NCI-H69 (cell line): Measurements from ENCODE around the gene CST11.
"Not testable (repeated sequence)": the region's sequence is repeated elsewhere in the genome, so short reads cannot be mapped to it uniquely, and the experiment has no call there.

Source experiments
- DNase-seq: peaks from one replicate; lab custom pipeline; 2025; lab: John Stamatoyannopoulos, UW

Gene CST11, protein sequence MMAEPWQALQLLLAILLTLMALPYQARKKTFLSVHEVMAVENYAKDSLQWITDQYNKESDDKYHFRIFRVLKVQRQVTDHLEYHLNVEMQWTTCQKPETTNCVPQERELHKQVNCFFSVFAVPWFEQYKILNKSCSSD

DNA sequence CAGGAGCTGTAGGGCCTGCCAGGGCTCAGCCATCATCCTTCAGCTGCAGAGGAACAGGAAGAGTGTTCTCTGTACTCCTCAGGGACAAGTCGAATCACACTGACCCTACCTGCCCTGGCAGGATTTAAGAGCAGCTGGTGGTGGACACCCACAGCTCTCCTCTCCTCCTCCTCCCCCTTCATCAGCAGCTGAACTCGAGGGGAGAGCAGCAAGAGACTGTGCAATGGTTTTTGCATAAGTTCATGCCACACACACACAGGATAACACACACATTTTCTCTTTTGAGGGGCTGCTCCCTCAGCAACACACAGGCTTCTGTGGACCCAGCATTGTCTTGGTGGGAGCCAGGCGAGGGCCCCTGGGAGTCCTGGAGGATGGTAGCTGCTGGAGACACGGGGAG, at the start of gene CST11:
CST11 (minus strand) TSS at position 101 of the 400 bp plus-strand sequence; CDS start at position 36, 65 bp downstream.
- no peak for DNase-seq

DNA sequence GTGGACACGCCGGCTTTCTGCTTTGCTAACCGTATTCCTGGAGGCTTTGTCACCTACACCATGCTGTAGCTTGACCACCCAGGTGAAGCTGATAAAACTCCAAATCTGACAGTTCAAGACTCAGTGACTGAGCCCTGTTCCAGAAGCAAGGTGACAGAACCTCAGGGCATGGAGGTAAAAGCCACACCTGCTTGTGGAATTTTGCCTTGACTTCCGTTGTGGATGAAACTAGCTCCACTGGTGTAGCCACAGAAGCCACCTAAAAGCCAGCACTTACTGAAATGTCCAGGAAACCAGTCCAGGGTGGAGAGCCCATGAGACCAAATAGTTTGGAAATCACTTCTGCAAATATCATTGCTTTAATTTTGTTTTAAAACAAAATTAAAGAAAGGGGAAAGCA, 49.2 kb upstream of the CST11 start:
- DNase-seq: no peak

DNA sequence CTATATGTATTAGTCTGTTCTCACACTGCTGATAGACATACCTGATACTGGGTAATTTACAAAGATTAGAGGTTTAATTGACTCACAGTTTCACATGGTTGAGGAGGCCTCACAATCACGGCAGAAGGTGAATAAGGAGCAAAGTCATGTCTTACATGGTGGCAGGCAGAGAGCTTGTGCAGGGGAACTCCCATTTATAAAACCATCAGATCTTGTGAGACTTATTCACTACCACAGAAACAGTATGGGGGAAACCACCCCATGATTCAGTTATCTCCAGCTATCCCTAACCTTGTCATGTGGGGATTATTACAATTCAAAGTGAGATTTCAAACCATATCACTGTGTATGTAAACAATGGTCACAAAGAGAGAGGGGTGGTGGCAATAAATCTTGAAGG, 44.9 kb upstream of the CST11 start:
- no peak for DNase-seq

DNA sequence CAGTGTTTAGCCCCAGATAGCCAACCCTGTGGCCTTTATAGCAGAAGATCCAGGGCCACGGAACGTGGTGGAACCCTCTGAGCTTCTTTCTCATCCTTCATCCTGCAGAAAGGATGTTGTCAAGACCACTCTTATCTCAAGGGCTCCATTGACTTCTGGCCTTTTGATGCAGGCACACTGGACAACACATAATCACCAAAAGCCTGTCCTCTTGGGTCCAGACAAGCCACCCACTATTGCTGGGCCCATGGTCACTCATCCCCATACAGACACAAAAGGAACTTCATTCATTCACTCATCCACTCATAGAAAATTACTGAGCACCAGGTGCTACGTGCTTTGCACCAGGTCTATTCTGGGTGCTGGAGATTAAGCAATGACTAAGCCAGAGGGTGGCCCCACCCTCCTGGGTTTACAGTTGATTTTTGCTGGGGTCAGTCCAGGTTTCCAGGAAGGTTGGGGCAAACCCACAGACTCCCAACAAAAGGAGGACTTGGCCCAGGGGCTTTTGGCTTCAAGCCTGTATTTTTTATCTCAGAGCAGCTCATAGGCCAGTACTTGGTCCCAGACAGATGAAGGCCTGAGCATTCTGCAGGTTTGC, 40.6 kb upstream of the CST11 start:
- no peak for DNase-seq

DNA sequence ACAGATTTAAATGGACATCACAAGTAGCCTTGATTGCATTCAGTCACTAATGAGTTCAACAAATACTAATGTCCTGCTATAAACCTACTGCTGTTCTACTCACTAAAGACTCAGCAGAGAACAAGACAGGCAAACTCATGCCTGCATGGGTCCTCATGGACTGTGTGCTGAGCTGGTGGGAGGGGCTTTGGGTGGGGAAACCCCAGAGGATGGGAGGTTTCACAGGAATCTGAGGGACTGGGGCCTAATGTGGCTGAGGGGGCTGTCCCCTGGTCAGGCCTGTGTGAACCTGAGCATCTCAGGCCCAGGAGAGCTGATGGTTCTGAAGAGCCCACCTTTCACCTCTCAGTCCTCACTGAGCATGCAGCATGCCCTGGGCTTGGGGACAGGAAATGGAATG, 39.6 kb upstream of the CST11 start:
- no peak for DNase-seq

DNA sequence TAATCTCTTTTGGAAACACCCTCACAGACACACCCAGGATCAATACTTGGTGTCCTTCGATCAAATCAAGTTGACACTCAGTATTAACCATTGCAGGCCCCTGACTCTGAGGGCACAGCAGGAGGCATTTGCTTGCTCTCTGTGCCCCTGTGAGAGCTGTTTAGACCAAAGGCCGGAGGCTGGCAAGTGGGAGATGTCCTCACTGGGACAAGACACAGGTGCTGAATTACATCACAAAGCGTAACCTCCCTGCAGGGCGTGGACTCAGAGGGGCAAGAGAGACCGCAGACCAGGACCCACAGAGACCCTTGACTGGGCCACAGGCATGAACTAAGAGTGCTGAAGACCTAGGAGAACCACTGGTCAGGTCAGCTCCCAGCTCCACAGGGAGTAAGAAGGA, 38.1 kb upstream of the CST11 start, which contains the start of gene CST8:
CST8 (plus strand) TSS at position 301 of the 400 bp plus-strand sequence. CDS start 551 bp downstream, outside the sequence.
- no peak for DNase-seq

DNA sequence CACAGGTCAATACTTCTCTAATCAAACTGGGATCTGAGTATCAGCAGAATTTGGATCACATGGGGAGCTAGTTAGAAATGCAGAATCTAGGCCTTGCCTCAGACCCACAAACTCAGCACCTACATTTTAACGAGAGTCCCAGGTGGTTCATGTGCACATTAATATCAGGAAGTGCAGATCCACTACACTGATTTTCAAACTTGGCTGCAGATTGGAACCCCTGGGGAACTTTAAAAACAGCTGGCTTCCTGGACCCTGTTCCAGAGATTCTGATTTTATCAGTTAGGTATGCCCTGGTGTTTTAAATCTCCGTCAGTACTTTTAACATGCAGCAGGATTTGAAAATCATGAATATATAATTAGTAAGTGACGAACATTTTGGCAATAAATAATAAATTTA, 36.3 kb upstream of the CST11 start:
- DNase-seq: no peak

DNA sequence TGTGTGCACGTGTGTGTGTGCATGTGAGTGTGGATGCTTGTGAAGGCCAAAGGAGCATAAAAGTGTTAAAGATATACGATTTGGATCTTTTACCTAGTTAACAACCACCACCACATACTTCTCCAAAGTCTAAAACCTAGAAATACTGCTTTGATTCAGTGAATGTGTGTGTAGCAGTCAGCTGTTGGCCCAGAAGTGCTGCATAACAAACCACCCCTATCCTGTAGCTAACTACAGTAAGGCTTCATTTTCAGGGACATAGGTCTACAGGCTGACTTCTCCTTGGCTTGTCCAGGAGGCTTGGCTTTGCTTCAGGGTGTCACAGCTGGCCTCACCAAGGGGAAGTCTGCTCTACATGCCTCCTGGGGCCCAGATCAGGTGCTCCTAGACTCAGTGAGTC, 35.8 kb upstream of the CST11 start:
- no peak for DNase-seq

DNA sequence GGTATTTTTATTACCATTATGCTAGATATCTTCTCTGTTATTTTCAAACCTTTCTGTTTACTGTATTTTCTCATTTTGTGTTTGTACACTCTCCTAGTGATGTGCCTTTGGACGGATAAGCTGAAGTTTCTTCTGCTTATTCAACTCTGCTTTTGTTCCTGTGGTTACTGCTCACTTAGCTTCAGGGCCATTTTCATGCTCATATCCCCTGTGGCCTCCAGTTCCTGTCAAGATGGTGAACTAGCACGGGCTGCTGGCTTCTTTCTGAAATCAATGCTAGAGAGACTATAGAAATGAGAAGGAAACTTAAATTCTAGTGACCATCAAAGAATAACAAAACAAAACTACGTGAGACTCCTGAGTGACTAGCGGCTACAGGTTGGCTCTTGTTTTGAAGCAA, 31.4 kb upstream of the CST11 start:
- no peak for DNase-seq

DNA sequence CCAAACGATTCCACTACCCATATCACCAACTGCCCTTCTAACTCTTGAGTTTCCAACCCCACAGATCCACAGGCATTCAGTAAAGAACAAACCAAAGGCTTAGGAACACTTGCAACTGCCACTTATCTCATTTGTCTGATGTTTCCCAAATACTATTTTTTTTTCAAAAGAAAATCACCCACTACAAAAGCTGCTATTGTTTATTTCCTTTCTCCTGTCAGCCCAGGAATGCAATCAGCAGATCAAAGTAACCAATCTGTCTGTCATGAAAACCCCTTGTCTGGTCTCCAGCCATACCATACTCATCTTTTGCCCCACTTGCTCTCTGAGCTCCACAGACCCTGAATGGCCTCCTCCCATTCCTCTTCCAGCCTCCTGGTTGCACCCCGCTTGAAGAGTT, 29.5 kb upstream of the CST11 start:
- DNase-seq: no peak

DNA sequence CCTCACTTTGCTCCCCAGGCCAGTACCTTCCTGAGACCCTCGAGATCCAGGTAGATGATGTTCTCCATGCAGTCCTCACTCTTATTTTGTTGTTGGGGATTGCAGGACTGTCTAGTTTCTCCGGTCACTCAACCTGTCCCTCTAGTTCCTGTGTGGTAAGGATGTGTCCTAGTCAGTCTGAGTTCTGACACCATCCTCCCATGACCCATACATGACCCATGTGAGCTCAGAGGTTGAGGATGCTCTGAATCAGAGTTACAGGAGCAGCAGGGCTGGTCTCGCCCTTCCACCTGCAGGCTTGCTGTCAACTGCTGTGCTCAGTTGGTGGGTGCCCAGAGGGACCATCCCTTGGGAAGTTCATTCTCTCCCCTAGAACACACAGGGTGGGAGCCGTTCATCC, 26.4 kb upstream of the CST11 start:
- DNase-seq: no peak

DNA sequence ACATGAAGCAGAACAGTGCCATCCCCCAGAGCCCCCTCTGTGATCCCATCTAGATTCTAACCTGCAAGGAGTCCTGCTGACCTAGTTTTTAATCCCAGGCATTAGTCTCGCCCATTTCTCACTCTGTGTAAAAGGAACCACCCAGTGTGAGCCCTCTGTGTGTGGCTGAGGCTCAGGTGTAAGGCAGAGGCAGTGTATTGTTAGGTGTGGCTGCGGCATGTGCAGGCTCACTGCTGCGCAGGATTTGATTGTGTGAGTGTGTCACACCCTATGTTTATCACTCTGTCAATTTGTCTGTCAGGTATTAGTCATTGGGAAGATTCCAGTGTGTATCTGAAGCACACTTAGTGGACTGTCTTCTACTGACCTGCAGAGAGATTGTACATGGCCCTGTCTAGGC, 24.5 kb upstream of the CST11 start:
- DNase-seq: peak; percentile 62

DNA sequence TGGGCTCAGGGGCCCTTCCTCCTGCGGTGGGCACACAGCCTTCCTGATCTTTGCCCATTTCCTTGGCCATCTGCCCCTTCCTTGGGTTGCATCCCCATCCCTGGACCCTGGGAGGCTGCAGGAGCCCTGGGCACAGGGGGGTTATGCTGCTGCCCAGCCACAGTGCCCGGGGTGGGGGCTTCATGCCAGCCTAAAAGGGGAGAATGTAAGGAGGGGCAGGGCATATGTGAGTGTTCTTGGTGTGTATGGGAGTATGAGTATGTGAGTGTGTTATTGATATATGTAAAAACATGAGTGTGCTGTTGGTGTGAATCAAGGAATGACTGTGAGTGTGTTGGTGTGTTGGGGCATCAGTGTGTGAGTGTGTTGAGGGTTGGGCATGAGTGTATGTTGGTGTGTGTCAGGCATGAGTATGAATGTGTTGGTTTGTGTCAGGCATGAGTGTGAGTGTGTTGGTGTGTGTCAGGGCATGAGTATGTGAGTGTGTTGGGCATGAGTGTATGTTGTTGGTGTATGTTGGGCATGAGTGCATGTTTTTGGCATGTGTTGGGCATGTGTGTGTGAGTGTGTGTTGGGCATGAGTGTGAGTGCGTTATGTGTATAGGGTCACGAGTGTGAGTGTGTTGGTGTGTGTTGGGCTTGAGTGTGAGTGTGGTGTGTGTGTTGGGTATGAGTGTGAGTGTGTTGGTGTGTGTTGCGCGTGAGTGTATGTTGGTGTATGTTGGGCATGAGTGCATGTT, 23.5 kb upstream of the CST11 start:
- no peak for DNase-seq

DNA sequence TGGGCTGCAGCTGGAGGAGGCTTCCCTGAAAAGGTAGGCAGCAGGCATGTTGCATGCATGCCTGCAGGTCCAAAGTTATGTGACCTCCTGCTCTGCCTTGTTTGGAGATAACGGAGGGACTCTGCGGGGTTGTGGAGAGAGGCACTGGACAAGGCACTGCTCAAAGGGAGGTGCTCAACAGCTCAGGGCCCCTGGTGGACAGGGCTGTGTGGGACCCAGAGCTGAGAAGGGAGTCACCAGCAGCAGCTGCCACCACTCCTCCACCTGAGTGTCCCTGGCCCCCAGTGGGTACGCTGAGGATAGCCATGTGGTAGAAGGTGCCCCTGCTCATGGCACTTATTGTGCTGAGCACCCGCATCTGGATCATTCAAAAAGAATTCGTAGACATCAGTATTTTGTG, 22.7 kb upstream of the CST11 start:
- DNase-seq: no peak

DNA sequence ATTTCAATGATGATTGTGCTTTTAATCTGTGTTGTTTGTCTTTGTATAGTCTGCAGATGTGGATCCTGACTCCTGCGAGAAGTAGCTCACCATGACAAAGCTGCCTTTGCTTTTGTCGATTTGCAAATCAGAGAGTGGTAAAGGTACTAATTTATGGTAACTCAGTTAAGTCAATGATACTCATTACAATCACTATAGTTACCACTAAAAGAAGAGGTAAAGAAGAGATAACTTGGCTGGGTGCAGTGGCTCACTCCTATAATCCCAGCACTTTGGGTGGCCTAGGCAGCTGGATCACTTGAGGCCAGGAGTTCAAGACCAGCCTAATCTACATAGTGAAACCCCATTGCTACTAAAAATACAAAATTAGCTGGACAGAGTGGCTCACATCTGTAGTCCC, 20.6 kb upstream of the CST11 start:
- not testable (repeated sequence) for DNase-seq

DNA sequence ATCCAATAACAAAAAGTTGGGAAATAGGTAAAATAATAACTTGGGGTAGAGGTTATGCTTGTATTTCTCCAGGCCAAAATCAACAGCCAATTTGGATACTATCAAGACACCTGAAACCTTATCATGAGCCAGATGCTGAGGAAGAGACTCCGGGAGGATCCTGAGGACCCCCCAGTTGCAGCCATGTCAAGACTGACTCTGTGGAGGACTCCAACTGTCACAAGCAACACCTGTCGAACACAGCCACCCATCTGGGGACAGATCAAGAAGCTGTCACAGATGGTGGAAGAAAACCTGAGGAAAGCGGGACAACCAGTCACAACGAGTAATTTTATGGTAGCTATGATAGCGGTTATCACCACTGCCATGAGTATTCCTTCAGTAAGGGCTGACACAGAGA, 19.6 kb upstream of the CST11 start:
- DNase-seq: not testable (repeated sequence)

DNA sequence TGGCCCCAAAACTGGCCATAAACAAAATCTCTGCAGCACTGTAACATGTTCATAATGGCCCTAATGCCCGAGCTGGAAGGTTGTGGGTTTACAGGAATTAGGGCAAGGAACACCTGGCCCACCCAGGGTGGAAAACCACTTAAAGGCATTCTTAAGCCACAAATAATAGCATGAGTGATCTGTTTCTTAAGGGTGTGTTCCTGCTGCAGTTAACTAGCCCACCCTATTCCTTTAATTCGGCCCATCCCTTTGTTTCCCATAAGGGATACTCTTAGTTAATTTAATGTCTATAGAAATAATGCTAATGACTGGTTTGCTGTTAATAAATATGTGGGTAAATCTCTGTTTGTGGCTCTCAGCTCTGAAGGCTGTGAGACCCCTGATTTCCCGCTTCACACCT, 14.3 kb upstream of the CST11 start:
- not testable (repeated sequence) for DNase-seq

DNA sequence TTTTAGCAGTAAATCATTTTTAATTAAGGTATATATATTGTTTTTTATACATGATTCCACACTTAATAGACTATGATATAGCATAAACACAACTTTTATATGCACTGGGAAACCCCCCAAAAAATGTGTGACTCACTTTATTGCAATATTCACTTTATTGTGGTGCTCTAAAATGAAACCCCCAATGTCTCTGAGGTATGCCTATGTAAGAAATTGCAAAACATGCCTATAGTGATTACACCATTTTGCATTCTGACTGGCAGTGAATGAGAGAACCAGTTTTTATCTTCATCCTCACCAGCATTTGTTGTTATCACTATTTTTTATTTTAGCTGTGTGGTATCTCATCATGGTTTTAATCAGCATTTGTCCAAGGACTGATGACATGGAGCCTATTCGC, 8.5 kb upstream of the CST11 start:
- no peak for DNase-seq

DNA sequence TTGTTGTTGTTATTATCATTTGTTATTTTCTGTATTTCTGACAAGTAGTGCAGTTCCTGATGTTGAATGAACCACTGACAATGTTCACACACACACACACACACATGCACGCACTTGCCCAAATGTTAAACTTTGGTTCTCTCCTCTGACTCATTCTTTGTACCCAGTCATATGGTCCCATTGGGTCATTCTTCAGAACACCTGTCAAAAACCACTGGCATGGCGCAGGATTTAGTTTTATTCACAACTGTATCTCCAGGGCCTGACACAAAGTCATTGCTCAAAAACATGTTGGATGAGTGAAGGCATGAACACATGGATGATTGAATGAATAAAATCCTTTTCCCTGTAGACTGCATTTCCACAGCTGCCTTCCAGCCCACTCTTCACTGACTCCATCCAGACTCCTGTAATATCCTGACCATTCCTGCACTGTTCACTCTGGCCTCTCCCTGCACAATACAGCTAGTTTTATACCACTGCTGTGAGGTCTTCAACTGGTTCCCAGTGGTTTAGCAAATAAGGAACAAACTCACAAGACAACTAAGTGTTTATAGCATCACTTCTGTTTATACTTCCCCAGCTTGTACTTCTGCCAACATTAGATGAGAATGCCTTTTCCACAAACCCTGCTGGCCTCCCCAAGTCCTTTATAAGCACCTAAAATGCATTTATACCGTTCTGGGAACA, 6.9 kb upstream of the CST11 start:
- DNase-seq: no peak

DNA sequence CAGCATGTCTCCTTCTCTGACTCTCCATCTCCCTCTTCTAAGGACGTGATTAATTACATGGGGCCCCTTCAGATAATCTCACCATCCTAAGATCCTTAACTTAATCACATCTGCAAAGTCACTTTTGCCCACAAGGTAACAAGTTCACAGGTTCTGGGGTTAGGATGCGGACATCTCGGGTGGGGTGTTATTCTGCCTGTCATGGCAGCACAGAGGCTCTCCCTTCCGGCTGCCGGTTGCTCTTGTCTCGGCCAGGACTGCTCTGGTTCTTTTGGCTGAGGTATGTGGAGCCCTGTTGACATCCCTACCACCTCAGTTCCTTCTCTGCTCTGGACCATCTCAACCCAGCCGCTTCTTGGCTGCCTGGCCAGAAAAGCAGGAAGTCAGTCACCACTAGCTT, 4.2 kb upstream of the CST11 start:
- no peak for DNase-seq

DNA sequence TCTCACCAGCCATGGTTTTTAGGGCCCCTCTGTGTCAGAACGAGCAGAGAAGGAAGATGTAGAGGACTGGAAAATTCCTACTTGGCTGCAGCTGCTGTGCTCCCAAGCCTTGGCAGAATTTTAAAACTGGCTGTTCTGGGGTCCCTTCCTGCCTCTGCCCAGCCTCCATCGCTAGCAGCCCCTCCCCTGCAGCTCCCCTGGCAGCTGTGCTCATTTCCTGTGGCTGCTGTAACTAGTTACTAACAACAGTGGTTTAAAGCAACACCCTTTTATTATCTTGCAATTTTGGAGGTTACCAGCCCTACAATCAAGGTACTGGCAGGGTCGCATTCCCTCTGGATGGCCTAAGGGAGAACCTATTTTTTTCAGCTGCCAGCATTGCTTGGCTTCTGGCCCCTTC, 3.7 kb upstream of the CST11 start:
- DNase-seq: peak; percentile 42

DNA sequence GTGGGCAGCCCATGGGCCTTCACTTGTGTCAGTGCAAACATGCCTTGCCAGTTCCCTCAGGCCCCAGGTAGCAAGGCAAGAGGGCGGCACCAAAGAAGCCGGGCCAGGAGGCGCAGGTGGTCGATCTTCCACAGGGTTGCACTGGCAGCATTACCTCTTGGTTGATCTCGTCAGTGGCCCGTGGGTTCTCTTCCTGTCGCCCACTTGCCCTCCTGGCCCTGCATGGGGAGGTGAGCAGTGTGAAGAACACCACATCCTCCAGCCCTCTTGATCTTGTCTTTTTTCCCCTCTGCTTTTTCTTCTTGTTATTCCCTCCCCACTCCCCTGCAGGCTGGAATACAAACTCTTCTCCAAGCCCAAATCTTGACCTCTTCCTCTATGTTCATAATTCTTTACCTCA, 3.0 kb upstream of the CST11 start:
- DNase-seq: no peak

DNA sequence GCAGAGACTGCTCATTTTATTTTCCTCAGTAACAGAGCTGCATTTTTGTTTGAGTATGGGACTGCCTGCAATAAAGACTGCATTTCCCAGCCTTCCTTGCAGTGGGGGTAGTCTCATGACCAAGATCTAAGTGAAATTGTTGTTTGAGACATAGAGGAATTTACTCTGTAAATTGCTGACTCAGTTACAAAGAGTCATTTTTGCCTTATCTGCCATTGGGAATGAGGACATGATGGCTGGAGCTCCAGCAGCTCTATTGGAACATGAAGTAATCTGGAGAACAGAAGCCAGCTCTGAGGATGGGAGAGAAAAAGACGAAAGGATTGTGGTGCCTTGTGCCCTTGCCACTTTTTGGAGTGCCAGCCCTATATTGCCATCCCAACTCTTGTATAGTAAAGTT, 2.1 kb upstream of the CST11 start:
- DNase-seq: no peak
